ENCODE results near the gene RPLP1. TPM values are rescaled to one million over a fixed set of nuclear protein-coding genes. Genes with fewer than 3 reads are reported as not detected.

Gene RPLP1
- total and polyA plus RNA-seq, 2 of the 8 experiments (the other 6 are each of a cell fraction or from before 2014, with no cell fraction given), result 2,089 to 4,387 TPM

DNA sequence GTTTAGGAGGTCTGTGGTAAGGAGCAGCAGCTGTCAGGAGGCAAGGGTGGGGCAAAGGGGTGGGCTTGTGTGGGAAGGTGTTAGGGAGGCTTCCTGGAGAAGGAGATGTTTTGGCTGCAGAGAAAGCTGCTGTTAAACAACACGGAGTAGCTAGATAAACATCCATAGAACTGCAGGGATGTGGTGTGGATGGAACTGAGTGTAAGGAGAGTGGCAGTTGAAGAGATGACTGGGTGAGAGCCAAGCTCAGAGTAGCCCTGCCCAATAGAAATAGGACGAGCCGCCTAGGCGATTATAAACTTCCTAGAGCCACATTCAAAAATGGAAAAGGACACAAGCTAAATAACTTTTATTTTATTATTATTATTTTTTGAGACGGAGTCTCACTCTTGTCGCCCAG, 19.9 kb downstream of the RPLP1 start (continued):
- TF ChIP-seq CHD1 (IDR thresholded peaks at IDR 0.05; ENCODE audit: low read depth, low read length), result no peak
- no peak for TF ChIP-seq RAD21 (IDR thresholded peaks at IDR 0.05 in 1 of 2, conservative IDR thresholded peaks at IDR 0.05 in 1 of 2; ENCODE audit: low read depth in 2 of 2, low read length in 2 of 2)
- TF ChIP-seq HDAC6 (IDR thresholded peaks at IDR 0.05; ENCODE audit: low read depth, low read length), result no peak
- TF ChIP-seq ASH2L (IDR thresholded peaks at IDR 0.05; ENCODE audit: low read length), result no peak
- no peak for TF ChIP-seq FOSL1 (IDR thresholded peaks at IDR 0.05; ENCODE audit: insufficient read depth, low read depth, low read length)
- TF ChIP-seq RXRA (IDR thresholded peaks at IDR 0.05; ENCODE audit: insufficient read depth, low read depth, low read length), result no peak
- no peak for TF ChIP-seq PHF8 (conservative IDR thresholded peaks at IDR 0.05; ENCODE audit: low read depth, low read length)

All from H1 (cell line).